Stimulated activated CD8-positive, alpha-beta memory T cell treated with anti-CD3 and anti-CD28 coated beads, Interleukin-15, amount 100 ng/mL, for 1 hour (primary cell): Measurements from ENCODE around the gene SENP1.

Experiments
- DNase-seq: peaks from one replicate; pipeline ENCODE4 v3.0.0-alpha.2; 2020; ENCODE audit warnings: low read depth

The SENP1 gene

DNA sequence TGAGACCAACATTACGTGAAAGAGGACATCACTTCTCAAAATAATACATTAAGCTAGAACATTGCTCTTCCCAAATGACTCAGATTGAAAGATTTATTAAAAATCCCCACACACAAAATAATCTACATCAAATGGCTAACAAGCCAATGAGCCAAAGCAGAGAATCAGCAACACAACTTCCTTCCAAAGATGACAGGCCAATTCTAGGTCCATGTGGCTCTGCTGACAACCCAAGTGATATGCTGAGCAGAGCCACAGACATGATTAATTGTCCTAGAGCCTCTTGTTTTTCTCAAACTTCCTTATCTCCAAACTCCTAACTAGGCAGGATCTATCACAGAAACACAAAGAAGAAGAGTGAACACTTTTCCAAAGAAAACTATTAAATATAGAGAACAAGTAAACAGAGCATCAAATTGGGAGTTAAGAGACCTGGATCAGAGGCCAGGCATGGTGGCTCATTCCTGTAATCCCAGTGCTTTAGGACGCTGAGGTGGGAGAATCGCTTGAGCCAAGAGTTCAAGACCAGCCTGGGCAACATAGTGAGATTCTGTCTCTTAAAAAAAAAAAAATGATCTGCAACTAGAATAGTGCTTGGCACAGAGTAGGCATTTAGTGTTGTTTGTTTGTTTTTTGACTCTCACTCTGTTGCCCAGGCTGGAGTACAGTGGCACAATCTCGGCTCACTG is 38.5 kb downstream of the SENP1 start:
- DNase-seq = no peak

DNA sequence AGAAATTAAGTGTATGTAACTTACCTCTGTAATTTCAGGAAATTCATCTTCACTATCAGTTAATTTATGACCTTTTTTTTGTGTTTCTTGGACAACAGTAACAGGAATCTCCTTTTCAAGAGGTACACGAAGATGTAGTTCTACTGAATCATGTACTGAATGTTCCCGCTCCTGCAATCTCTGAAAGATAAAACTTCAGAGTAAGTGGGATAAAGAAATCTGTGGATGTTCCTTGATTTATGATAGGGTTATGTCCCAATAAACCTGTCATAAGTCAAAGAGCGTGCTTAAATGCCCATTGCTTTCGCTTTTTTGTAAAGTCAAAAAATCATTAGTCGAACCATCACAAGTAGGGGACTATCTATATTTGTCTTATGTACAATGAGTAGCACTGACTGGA is 40.8 kb downstream of the SENP1 start:
- DNase-seq = no peak

DNA sequence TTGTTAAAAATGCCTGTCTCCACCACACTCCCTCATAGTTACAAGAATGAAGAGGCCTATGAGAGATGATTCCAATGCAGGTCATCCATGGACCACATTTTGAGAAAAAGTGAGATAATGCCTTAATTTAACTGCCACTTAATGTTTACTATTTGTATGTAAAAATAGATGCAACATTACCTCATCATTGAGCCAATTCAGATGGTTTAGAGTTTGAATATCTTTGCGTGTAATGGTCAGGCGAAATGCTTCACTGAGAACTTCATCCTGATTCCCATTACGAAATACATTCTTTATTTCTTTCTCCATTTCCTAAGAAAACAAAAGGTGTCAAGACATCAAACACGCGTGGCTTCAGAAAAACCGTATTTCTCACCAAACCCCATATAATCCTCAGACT is 42.3 kb downstream of the SENP1 start:
- DNase-seq = no peak

DNA sequence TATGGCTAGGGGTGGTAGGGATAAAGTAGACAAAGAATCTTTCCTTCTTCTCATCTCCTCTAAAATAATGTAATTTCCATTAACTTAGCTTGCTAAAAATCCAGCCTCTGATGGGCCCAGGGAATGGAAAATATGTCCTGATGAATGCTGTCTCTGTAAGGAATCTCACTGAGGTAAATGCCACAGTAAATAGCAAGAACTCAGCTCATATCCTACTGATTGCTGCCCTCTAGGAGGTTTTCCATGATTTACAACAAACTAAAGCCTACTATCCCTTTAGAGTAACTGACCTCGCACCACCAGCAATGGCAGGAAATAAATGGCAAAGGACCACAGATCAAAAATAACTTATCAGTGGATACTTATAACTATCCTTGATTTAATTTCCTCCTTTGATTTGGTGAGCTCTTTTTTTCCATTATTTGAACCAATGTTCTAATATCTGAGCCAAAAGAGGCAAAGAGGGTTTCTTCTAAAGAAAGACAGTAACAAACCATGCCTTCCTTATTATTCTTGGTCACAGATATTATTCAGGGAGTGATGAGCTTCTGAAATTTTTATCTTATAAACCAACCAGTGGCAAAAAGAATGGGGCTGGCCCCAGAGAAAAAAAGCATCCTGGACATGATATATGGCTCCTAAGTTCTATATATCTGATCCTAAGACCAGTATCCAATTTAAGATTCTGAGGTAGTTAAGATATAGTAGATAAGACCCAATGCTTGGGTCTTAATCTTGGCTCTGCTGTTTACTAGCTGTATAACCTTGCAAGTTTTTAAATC is 43.8 kb downstream of the SENP1 start:
- DNase-seq = no peak

DNA sequence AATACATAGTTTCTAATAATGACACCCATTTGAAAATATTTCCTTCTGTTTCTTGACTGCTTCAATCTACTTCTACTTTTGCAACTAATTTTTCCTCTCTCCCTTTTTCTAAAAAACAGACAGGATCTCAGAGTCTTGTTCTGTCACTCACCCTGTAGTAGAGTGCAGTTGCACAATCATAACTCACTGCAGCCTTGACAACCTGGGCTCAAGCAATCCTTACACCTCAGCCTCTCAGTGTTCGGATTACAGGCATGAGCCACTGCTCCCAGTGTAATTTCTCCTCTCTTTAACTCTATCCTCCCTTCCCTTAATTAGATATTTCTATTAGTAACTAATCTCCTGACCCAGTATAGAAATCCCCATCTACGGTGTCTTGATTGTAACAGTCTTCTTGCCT is 45.4 kb downstream of the SENP1 start:
- no peak for DNase-seq

DNA sequence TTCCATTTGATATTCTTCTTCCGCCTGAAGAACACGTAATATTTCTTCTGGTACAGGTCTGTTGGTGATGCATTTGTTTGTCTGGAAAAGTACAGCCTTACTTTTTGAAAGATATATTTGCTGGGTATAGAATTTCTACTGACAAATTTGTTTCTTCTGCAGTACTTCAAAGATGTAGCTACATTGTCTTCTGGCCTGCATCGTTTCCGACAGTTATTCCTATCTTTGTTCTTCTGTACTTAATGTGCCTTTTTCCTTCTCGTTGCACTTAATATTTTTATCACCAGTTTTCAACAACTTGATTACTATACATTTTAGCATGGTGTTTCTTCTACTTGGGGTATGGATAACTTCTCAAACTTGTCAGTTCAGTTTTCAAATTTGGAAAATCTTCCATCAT is 47.1 kb downstream of the SENP1 start:
- DNase-seq = no peak

DNA sequence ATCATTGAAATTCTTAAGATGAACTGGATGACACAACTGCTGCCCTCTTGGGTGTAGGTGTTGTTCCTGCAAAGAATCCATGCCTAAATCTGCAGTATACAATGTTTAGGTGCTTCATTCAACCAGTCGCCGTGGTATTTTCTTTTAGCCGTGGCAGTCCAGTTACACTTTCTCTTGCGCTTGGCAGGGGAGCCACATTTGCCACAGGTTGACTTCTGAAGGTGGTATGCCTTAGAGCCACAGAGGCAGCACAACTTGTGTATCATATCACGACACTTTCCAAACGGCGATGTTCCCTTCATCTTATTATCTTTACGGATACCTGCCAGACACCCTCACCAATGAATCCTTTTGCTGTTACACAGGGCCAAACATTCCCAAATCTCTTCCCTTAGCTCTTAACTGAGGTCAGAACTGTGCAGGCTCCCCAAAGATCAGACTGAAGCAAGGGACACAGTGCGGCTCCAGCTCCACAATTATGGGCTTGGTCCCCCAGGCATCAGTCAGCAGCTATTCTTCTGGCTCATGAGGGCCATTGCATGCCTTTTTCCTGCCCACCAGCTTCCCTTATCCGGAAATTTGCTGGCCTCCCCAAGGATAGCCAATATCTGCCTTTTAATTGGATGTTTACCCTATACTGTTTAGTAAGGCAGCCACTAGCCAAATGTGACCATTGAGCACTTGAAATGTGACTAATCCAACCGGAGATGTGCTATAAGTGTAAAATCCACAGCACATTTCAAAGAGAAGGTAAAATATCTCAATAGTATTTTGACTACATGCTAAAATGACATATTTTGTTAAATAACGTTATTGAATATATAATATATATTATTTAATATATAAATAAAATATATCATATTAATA is 50.7 kb downstream of the SENP1 start:
- no peak for DNase-seq

DNA sequence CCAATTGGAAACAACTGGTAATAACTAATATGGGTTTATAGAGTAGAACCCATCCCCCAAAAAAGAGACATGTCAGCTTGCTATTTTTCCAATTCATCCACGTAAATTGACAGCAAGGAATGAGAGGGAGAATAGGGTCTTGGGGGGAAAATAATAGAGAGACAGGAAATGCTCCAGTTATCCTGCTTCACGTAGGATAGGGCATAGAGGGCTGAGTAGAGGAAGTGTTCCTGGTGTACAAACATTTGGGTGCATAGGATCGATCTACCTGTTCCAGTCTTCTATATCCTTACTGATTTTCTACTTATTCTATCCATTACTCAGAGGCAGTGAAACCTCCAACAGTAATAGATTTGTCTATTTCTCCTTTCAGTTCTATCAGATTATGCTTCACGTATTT is 52.0 kb downstream of the SENP1 start:
- no peak for DNase-seq

DNA sequence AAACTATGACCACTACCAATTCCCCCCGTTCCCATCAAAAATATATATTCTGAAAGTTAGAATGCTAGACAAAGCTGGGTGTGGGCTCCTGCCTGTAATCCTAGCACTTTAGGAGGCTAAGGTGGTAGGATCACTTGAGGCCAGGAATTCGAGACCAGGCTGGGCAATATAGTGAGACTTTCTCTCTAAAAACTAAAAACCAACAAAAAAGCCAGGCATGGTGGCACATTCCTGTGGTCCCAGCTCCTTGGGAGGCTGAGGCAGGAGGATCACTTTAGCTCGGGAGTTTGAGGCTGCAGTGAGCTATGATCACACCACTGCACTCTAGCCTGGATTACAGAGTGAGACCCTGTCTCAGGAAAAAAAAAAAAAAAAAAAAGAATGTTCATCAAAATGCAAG is 52.8 kb downstream of the SENP1 start:
- no peak for DNase-seq

DNA sequence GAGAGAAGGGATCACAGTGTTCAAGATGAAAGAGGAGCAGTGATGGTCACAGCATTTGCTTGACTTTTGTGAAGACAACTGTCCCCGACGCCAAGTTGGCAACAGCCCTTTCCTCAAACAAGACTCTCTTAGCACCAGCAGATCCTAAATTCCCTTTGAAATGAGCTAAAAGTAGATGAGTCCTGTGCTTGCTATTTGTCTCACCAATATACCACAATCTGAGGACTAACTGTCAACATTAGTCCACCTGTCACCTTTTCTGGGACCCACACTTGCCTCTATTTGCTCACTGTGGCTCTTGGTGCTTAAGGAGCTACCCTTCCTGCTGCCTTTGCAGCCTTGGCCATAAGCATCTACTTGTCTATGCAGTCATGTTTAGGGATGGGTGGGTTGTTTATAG is 54.2 kb downstream of the SENP1 start:
- DNase-seq = no peak

DNA sequence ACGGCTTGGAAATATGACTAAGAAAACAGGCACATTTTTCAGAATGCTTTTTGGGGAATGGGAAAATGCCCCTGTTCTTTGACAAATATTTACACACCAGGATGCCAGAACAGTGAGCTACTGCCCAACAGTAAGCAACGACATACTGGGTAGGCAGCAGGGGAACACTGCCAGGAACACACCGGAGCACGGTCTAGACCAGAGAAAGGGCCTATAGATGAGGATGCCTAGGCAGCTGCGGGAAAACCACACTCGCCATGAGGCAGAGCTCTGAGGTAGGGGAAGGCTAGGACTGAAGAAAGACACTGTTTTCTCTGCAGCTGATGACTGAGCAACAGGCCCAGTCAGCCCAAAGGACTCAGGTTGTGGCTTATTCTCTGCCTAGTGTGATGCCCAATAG is 55.7 kb downstream of the SENP1 start:
- DNase-seq = no peak

DNA sequence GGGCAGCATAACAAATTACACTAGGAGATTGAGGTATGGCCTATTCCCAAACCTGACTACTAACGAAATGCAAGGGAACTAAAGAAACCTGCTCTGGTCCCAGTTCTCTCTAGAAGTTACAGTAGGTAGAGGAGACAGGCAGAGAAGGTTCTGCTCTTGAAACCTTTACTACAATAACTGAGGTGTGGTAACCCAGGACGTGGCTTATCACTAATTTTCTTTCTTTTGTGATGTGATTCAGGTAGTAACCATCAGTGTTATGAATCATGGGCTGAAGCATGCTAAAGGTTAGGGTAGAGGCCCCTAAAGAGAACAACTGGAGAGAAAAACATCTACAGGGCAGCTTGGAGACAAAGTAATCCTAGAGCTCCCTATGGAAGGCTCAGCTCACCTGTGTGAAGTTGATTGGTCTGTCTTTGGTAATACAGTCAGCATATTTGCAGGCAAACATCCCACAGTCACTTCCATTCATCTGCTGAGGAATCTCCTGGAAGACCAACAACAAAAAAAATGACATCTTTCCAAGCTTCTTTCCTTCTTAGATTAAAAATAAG is 59.8 kb downstream of the SENP1 start:
- no peak for DNase-seq

DNA sequence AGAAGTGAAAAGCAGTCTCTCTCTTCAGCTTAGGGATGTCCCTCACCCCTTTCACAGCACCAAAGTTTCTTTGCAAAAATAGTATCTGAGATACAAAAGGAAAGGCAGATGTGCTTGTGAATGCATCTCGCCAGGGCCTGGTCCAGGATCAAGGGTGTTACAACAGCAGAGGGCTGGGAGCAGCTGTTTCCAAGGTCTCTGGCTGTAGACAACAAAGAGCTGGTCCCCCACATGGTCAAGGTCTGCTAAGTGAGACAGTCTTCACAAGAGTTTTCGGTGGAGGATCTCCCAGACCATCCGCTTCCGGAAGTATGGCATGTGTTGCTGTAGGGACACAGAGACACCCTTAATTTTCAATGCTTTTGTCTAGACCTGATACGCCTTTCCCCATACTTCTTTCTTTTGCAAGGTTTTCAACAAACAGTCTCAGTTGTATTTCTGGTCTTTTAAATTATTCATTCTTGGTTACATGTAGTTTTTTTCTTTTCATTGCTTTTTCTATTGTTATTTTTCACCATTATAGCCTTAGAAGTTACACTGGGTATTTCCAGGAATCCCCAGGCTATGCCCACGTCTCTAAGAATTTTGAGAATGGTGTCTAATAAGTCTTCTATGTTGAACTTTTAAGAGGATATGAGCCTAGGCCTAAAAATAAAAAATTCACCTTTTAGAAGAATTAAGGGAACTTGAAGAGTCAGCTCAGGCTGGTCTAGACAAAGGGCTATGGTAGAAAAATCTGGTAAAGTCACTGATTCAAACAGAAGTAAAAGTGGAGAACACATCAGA is 60.6 kb downstream of the SENP1 start:
- no peak for DNase-seq

DNA sequence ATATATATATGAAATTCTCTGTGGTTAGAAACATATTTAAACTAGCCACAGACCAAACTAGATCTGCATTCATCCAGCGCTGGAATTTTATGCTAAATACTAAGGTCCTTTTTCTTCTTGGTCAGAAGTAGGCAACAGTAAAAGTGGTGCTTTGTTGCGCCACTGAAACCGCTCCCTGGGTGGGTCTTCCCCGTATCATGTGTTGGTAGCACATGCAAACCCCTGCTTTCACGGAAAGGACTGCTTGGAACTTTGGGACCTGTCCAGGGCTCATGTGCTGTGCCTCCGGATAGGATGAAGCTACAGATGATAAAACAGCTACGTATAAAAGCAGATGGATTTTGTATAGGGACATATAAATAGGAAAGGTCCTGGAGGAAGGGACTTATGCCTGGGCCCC is 61.5 kb downstream of the SENP1 start:
- no peak for DNase-seq

DNA sequence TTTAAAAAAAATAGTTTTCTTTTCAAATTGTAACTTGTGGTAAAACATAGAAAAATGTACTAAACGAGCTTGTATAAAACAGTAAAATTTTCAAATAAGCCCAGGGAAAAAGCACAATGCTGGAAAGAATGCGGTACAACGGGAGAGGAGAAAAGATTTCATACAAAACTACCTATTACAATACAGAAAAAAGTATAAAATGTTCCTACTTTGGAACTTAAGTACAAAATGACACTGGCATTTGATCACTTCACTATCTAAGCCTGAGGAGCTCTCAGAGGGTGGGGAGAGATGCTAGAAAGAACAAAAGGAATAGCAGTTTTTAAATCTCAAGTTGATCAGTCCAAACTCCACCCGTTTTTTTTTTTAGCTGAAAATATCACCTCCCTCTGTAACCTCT is 62.1 kb downstream of the SENP1 start:
- no peak for DNase-seq

DNA sequence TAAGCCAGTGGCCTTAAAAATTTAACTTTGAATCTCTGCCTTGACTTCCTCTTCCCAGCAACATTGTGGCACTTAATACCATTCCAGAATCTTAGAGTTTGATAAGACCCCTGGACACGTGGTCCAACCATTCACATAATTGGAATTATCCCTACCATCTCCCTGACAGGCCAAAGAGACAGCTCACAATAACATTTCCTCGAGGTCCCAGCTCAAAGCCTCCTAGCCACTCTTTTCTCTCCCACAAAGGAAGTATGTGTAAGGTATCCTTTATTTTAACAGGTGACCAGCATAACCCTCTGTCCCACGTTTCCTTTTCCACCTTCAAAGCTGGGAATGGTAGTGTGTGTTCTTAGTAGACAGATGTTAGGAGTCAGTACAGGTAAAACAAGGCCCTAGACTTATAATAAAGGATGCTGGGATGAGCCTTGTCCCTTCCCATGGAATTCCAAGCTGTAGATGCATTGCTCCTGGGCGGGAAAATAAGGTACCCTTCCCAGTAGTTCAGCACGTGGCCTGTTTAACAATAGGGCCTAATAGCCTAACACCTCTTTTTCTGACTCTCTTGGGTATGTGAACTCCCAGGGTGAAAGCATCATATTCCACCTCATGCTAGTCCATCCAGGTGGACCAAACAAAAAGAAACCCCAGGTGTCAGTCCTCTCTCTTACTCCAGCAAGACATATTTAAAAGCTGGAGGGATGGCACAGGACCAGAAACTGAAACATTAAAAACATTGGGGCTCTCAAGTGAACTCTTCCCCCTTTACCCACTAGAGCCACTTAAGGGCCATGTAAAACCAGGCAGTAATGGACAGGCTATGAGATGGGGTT is 64.1 kb downstream of the SENP1 start:
- DNase-seq = no peak

DNA sequence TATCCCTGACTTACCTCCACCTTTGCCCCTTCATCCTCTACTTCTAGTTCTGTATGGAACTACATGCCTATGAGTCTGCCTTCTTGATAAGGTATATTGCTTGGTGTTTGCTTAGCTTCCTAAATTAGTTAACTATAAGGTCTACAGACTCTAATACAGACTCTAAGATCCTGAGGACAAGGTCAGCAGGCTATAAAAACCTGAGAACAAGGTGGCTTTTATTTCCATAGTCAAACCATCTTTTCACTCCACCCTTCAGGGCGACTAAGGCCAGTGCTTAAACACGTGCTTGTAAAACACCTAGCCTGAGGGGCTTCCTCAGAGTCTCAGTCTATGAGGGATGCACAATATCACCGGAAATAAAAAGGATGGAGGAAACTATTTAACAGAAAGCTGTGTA is 65.5 kb downstream of the SENP1 start:
- DNase-seq = no peak

DNA sequence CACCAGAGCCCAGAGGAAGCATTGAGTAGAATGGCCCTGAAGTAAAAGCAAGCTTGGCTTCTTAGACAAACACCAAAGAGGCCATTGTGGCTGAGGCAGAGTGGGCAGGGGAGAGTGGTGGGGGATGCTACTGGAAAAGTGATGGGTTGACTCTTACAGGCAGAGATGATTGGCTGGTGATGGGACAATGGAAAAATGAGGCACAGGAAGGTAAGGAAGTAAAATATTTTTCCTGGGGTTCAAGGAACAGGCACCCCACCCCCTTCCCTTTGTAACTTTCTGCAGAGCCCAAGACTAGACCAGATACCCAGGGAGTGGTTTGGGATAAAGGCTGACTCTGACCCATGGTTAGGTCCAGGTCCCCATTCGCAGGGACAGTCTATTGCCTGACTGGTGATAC is 66.7 kb downstream of the SENP1 start:
- no peak for DNase-seq

DNA sequence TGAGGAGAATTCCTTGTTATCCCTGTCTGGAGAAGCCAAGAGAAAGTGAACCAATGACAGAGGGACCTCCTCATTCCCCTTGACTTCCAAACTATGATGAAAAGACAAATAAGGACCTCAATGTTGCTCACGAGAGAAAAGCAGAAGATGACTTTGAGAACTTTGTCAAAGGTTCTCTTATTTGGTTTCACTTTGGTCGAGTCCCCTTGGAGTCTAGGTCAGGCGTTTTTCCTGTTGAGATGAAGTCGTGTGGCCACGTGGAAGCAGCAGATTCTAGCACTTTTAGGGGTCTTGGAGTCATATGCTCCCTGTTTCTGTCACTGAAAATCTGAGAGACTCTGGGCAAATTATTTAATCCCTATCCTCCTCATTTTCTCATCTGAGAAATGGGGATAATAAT is 67.8 kb downstream of the SENP1 start:
- DNase-seq = no peak

DNA sequence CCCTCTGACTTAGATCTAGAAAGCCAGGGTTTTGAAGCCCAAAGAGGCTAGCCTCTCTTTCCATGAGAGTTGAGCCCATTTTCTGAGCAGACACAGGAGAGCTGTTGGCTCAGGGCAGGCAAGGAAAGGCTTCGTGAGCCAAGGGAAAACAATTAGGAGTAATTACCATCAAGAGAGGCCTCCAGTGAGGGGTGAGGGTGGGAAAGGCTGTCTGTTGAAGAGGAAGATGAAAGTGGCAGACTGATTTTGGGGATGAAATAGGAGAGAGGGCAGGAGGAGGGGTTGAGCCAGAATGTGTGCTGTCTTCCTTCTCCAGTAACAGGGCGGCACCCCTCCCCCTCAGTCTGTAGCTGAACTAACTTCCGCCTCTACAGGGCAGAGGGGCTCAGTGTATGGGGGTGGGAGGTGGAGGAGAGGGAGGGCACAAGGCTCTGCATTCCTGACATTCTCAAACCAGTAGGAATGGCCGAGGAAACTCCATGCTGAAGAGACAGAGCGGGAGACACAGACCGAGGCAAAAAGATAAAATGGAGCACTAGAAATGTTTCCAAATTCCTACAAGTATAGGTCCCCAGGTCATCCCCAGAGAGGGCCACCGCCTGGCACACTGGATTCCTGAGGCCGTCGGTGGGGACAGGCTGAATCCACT is 68.5 kb downstream of the SENP1 start:
- no peak for DNase-seq
